ENCODE results near the gene FRAS1.

- no peak for TF ChIP-seq CTCF (IDR thresholded peaks at IDR 0.05)
- no peak for TF ChIP-seq POLR2A (IDR thresholded peaks at IDR 0.05)
- no peak for TF ChIP-seq POLR2AphosphoS5 (IDR thresholded peaks at IDR 0.05; ENCODE audit: insufficient read depth in 1 of 2, low read depth in 1 of 2)
Observed at GRCh38 chr4:78079726-78080430, 22.8 kb downstream of the FRAS1 start.

Measured in vagina (tissue), 2 donors.